Measurements from ENCODE around the gene IL12RB2. TPM values are rescaled to one million over a fixed set of nuclear protein-coding genes. Genes with fewer than 3 reads are reported as not detected.
"Not testable (repeated sequence)": the region's sequence is repeated elsewhere in the genome, so short reads cannot be mapped to it uniquely, and the experiment has no call there.

Gene IL12RB2
- total and polyA plus RNA-seq, 2 experiments from 2014 or later: 0.12 TPM; not detected in 1

GRCh38 chr1:67399199-67399993 is 91.7 kb downstream of the IL12RB2 start:
- H3K27ac ChIP-seq: no peak overlapping the region
- peaks cover 16% of the 10 kb centered on the region for H3K27me3 ChIP-seq

GRCh38 chr1:67400029-67400786 is 92.5 kb downstream of the IL12RB2 start:
- not testable (repeated sequence) for DNase-seq (ENCODE audit: low read depth in 1 of 2, low spot score in 1 of 2); H3K9me3 ChIP-seq (ENCODE audit: low read depth); H3K27ac ChIP-seq; H3K4me3 ChIP-seq; H3K36me3 ChIP-seq; H3K4me1 ChIP-seq (ENCODE audit: low read depth)
- peaks cover 12% of the 10 kb centered on the region for H3K27me3 ChIP-seq

More at GRCh38 chr1:67399199-67399993, 91.7 kb downstream of the IL12RB2 start:
- no peaks in the 10 kb centered on the region for H3K4me1 ChIP-seq (ENCODE audit: low read depth)
- TF ChIP-seq CTCF (IDR thresholded peaks at IDR 0.05; ENCODE audit: low read depth, low read length): no peak
- no peak overlapping the region for H3K4me3 ChIP-seq
- DNase-seq (ENCODE audit: low read depth in 1 of 2, low spot score in 1 of 2): no peak
- H3K36me3 ChIP-seq: no peaks in the 10 kb centered on the region
- H3K9me3 ChIP-seq (ENCODE audit: low read depth): no peaks in the 10 kb centered on the region

GRCh38 chr1:67401443-67401842 is 93.8 kb downstream of the IL12RB2 start:
- no peak for DNase-seq (ENCODE audit: low read depth in 1 of 2, low spot score in 1 of 2)
- no peak overlapping the region for H3K27ac ChIP-seq
- H3K36me3 ChIP-seq: no peaks in the 10 kb centered on the region

GRCh38 chr1:67404212-67404620 is 96.5 kb downstream of the IL12RB2 start:
- H3K27me3 ChIP-seq: no peaks in the 10 kb centered on the region
- no peaks in the 10 kb centered on the region for H3K9me3 ChIP-seq (ENCODE audit: low read depth)
- no peak overlapping the region for H3K4me3 ChIP-seq
- TF ChIP-seq CTCF (IDR thresholded peaks at IDR 0.05; ENCODE audit: low read depth, low read length): no peak
- H3K27ac ChIP-seq: no peak overlapping the region
- H3K36me3 ChIP-seq: no peaks in the 10 kb centered on the region
- DNase-seq (ENCODE audit: low read depth in 1 of 2, low spot score in 1 of 2): no peak
- peaks cover 17% of the 10 kb centered on the region for H3K4me1 ChIP-seq (ENCODE audit: low read depth)

More at GRCh38 chr1:67401443-67401842, 93.8 kb downstream of the IL12RB2 start:
- H3K27me3 ChIP-seq: peaks cover 9% of the 10 kb centered on the region
- H3K4me3 ChIP-seq: no peak overlapping the region
- no peaks in the 10 kb centered on the region for H3K9me3 ChIP-seq (ENCODE audit: low read depth)
- peaks cover 15% of the 10 kb centered on the region for H3K4me1 ChIP-seq (ENCODE audit: low read depth)
- no peak for TF ChIP-seq CTCF (IDR thresholded peaks at IDR 0.05; ENCODE audit: low read depth, low read length)

- Histone ChIP-seq H3K4me1 (ENCODE audit: low read depth) (peaks cover 17% of the 10 kb centered on the region), H3K9me3 (ENCODE audit: low read depth) (no peaks in the 10 kb centered on the region), H3K36me3 (no peaks in the 10 kb centered on the region), H3K27me3 (no peaks in the 10 kb centered on the region), H3K27ac (no peak overlapping the region), H3K4me3 (no peak overlapping the region)
- DNase-seq (ENCODE audit: low read depth in 1 of 2, low spot score in 1 of 2): peak in 1 of 2 donors; percentile 43
- no peak for TF ChIP-seq CTCF (IDR thresholded peaks at IDR 0.05; ENCODE audit: low read depth, low read length)
These were observed 98.0 kb downstream of the IL12RB2 start for GRCh38 chr1:67405473-67406245.
